Fibroblast of mammary gland (primary cell): Measurements from ENCODE around the gene RND2.
"Not testable (repeated sequence)": the region's sequence is repeated elsewhere in the genome, so short reads cannot be mapped to it uniquely, and the experiment has no call there.

Experiments used
- DNase-seq: peaks from one replicate; pipeline ENCODE4 v3.0.0-alpha.2; 2010; ENCODE audit warnings: low read depth
- H3K4me3 ChIP-seq: 2 replicates; pipeline ENCODE4 v1.5.1; 2011; ENCODE audit warnings: low read depth, mild to moderate bottlenecking, low read length, moderate library complexity; ENCODE audit not compliant: control insufficient read depth
- CTCF ChIP-seq: conservative IDR thresholded peaks from 2 replicates; pipeline ENCODE4 v1.5.1; 2011; ENCODE audit warnings: low read depth, low read length, inconsistent platforms; ENCODE audit not compliant: control insufficient read depth, insufficient read depth

Gene RND2

GRCh38 chr17:42997390-42997983 is 27.5 kb upstream of the RND2 start:
- DNase-seq = no peak
- TF ChIP-seq CTCF = no peak
- peak overlapping the region; percentile 43 for H3K4me3 ChIP-seq

DNA sequence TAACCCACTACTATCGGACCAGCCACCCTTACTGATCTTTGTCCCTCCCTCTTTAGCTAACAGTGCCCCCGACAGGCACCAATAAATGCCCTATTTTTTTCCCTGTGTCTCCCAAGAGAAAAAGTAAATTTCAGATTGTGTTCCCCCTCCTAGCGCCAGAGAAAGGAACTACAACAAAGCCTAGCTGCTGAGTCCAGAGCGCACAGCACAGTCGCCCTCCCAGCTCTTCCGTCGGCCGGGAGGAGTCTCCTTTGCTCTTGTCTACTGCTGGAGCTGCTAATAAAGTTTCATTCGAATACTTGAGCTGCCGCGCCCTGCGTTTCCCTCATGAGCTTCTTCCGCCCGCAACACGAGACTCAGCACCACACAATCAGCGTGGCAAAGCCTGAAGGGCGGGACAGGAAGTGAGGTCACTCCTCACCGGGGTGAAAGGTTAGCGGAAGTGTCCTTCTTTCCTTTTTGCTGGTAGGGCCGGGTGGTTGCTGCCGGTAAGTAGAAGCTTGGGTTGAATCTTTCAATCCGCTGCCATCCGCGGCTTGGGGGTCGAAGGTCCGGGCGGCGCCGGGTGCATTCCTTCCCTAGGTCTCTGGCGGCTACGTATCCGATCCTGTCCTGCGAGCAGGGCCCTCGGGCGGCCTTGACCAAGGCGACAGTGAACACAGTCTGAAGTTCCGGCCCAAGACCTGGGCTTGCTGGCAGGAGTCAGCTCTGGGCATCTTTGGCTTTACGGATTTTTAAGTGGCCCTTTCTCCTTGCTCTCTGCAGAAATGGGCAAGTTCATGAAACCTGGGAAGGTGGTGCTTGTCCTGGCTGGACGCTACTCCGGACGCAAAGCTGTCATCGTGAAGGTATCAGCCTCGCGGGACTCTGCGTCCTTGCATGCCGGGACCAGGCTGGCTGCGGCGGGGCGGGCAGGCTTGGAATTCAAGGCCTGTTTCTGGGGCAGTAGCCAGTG is 26.8 kb upstream of the RND2 start, which contains the start of gene RPL27:
TSS of gene RPL27 (plus strand) at position 436 of the 955 bp plus-strand sequence. CDS start at position 768, 332 bp downstream.
- DNase-seq = peak; percentile 100
- H3K4me3 ChIP-seq = peak within 1 kb of the TSS; percentile 99
- peak; percentile 77 for TF ChIP-seq CTCF

DNA sequence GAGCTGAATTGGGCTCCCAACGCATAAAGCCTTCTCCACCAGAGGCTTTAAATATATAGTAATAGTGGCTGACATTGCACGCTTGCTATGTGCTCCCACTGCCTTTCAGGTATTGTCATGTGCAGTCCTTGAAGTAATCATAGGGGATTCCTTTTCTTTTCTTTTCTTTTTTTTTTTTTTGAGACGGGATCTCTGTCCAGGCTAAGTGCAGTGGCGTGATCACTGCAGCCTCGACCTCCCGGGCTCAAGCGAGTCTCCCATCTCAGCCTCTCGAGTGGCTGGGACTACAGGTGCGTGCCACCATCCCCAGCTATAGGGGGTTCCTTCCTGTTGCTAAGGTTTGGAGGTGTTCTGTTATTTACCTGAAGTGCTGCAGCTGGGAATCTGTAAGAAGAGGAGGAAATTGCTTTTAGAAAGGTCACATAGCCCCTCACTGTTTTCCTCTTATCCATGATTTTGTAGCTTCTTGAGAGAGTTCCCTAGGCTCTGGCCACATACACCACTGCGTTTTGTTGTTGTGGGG is 26.0 kb upstream of the RND2 start:
- DNase-seq = no peak
- TF ChIP-seq CTCF = no peak

GRCh38 chr17:43000894-43001293 is 24.1 kb upstream of the RND2 start:
- DNase-seq, H3K4me3 ChIP-seq: not testable (repeated sequence)

More for the DNA sequence above, 26.0 kb upstream of the RND2 start:
- peak overlapping the region; percentile 99 for H3K4me3 ChIP-seq

GRCh38 chr17:43003542-43004172 is 21.4 kb upstream of the RND2 start:
- no peak for TF ChIP-seq CTCF
- no peak overlapping the region for H3K4me3 ChIP-seq
- peak; percentile 77 for DNase-seq

GRCh38 chr17:43006639-43007551 is 18.1 kb upstream of the RND2 start, which contains the start of gene IFI35:
Gene IFI35, plus strand, starts transcription at chr17:43006784. Its CDS starts 164 bp downstream, at chr17:43006948.
- peak; percentile 83 for DNase-seq
- no peak for TF ChIP-seq CTCF
- H3K4me3 ChIP-seq = peak within 1 kb of the TSS; percentile 92
